ENCODE results near the gene VCL.

DNA sequence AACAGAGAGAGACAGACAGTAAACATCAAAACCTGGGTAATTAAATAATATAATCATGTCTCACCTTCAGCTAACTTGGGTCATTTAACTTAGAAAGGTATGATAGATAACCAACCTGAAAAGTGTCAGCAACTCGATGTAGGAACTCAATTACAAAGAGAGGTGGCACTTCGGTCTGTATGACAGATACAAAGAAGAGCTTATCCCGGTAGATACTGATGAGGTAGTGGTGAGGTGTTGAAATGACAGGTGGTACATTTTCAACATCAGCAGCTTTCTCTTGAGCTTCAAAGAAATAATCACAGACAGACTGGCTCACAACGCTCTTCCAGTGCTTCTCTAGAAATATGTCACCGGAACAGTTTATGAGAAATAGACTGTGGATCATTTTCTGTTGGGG, 140.1 kb downstream of the VCL start:
- TF ChIP-seq EZH2 (IDR thresholded peaks at IDR 0.05), result no peak
- TF ChIP-seq POLR2AphosphoS5 (IDR thresholded peaks at IDR 0.05; ENCODE audit: borderline replicate concordance, low read depth, low read length), result no peak

Data from SK-N-MC (cell line).